Mesendoderm (in vitro differentiated cells): ENCODE results near the gene STK17A.

Experiments used
- DNase-seq: peaks from one replicate; pipeline ENCODE4 v3.0.0; 2013
- H2AK5ac ChIP-seq: 2 replicates; pipeline ENCODE4 v1.6.1; 2013; ENCODE audit warnings: low read length, inconsistent platforms
- H2BK120ac ChIP-seq: 2 replicates; pipeline ENCODE4 v1.6.1; 2013; ENCODE audit warnings: low read depth, mild to moderate bottlenecking, low read length, moderate library complexity, mixed read lengths
- H2BK15ac ChIP-seq: replicated peaks from 2 replicates; pipeline ENCODE4 v1.6.1; 2013; ENCODE audit warnings: low read depth, mild to moderate bottlenecking, moderate library complexity
- H2BK5ac ChIP-seq: 2 replicates; pipeline ENCODE4 v1.6.1; 2013; ENCODE audit warnings: low read length, inconsistent platforms
- H3K18ac ChIP-seq: 2 replicates; pipeline ENCODE4 v1.6.1; 2013; ENCODE audit warnings: mild to moderate bottlenecking, low read length, mixed read lengths
- H3K23ac ChIP-seq: one replicate; pipeline ENCODE4 v1.6.1; 2013; ENCODE audit warnings: low read length
- H3K27ac ChIP-seq: 2 replicates; pipeline ENCODE4 v1.5.1; 2013; ENCODE audit warnings: low read depth, mild to moderate bottlenecking, inconsistent platforms, low read length, moderate library complexity
- H3K27me3 ChIP-seq: 2 replicates; pipeline ENCODE4 v1.6.1; 2013; ENCODE audit warnings: low read length, control low read depth, mild to moderate bottlenecking, inconsistent platforms; ENCODE audit not compliant: insufficient read depth, poor library complexity
- H3K36me3 ChIP-seq: 2 replicates; pipeline ENCODE4 v1.6.1; 2013; ENCODE audit warnings: low read length, inconsistent platforms; ENCODE audit not compliant: control insufficient read depth, insufficient read depth
- H3K4ac ChIP-seq: one replicate; pipeline ENCODE4 v1.6.1; 2013; ENCODE audit warnings: low read depth, mild to moderate bottlenecking, low read length, moderate library complexity
- H3K4me1 ChIP-seq: 2 replicates; pipeline ENCODE4 v1.6.1; 2013; ENCODE audit warnings: low read depth, low read length, inconsistent platforms; ENCODE audit not compliant: control insufficient read depth
- H3K4me2 ChIP-seq: 2 replicates; pipeline ENCODE4 v1.6.1; 2013; ENCODE audit warnings: low read length
- H3K4me3 ChIP-seq: 2 replicates; pipeline ENCODE4 v1.5.1; 2013; ENCODE audit warnings: mild to moderate bottlenecking, low read length
- H3K56ac ChIP-seq: one replicate; pipeline ENCODE4 v1.6.1; 2013; ENCODE audit warnings: low read length
- H3K79me1 ChIP-seq: 2 replicates; pipeline ENCODE4 v1.6.1; 2013; ENCODE audit warnings: low read length, inconsistent platforms
- H3K79me2 ChIP-seq: 2 replicates; pipeline ENCODE4 v1.6.1; 2013; ENCODE audit warnings: mild to moderate bottlenecking, low read length; ENCODE audit not compliant: control insufficient read depth, insufficient read depth
- H3K9ac ChIP-seq: 2 replicates; pipeline ENCODE4 v1.6.1; 2013; ENCODE audit warnings: low read length, inconsistent platforms
- H4K5ac ChIP-seq: one replicate; pipeline ENCODE4 v1.6.1; 2013; ENCODE audit warnings: low read length
- H4K8ac ChIP-seq: one replicate; pipeline ENCODE4 v1.6.1; 2013; ENCODE audit warnings: low read depth, mild to moderate bottlenecking, control low read depth, low read length, moderate library complexity
- WGBS: extraction: QIAGEN DNeasy Blood & Tissue Kit; methylation state at CpG from one replicate; pipeline ENCODE4 v1.1.7; 2013; ENCODE audit warnings: low lambda C conversion rate, missing lambda C conversion rate; ENCODE audit not compliant: insufficient coverage; ENCODE audit errors: extremely low coverage; 5-methylcytosine and 5-hydroxymethylcytosine counted together

STK17A gene

GRCh38 chr7:43552122-43552521 lies 30.8 kb upstream of the STK17A start:
- Histone ChIP-seq H4K5ac (no peak overlapping the region), H3K56ac (no peak overlapping the region), H3K4me1 (no peaks in the 10 kb centered on the region), H3K27ac (no peak overlapping the region), H3K4me2 (no peak overlapping the region), H3K36me3 (no peaks in the 10 kb centered on the region), H3K79me2 (no peaks in the 10 kb centered on the region), H3K18ac (no peak overlapping the region), H3K4me3 (no peak overlapping the region), H4K8ac (no peak overlapping the region), H2AK5ac (no peak overlapping the region), H3K27me3 (no peaks in the 10 kb centered on the region), H3K4ac (no peak overlapping the region), H3K9ac (no peak overlapping the region), H2BK5ac (no peak overlapping the region), H2BK120ac (no peak overlapping the region), H2BK15ac (no peak overlapping the region), H3K79me1 (no peaks in the 10 kb centered on the region), H3K23ac (no peak overlapping the region)
- no peak for DNase-seq
- no CpG with 5 or more reads among the region's 8 CpGs for WGBS

GRCh38 chr7:43553999-43554398 lies 28.9 kb upstream of the STK17A start:
- Histone ChIP-seq H3K9ac (no peak overlapping the region), H3K4me1 (no peaks in the 10 kb centered on the region), H3K23ac (no peak overlapping the region), H3K4me2 (no peak overlapping the region), H4K8ac (no peak overlapping the region), H3K79me2 (no peaks in the 10 kb centered on the region), H2AK5ac (no peak overlapping the region), H3K4ac (no peak overlapping the region), H2BK15ac (no peak overlapping the region), H3K4me3 (no peak overlapping the region), H3K79me1 (no peaks in the 10 kb centered on the region), H3K36me3 (no peaks in the 10 kb centered on the region), H3K27me3 (no peaks in the 10 kb centered on the region), H2BK5ac (no peak overlapping the region), H2BK120ac (no peak overlapping the region), H3K18ac (no peak overlapping the region), H3K56ac (no peak overlapping the region), H3K27ac (no peak overlapping the region), H4K5ac (no peak overlapping the region)
- no peak for DNase-seq
- WGBS: no CpG with 5 or more reads among the region's 3 CpGs

GRCh38 chr7:43554423-43554822 lies 28.5 kb upstream of the STK17A start:
- Histone ChIP-seq H3K4me3 (no peak overlapping the region), H2BK5ac (no peak overlapping the region), H2BK120ac (no peak overlapping the region), H3K23ac (no peak overlapping the region), H3K79me1 (no peaks in the 10 kb centered on the region), H3K27ac (no peak overlapping the region), H3K4me2 (no peak overlapping the region), H3K79me2 (no peaks in the 10 kb centered on the region), H3K18ac (no peak overlapping the region), H3K4me1 (no peaks in the 10 kb centered on the region), H3K56ac (no peak overlapping the region), H3K9ac (no peak overlapping the region), H2BK15ac (no peak overlapping the region), H4K5ac (no peak overlapping the region), H3K27me3 (no peaks in the 10 kb centered on the region), H4K8ac (no peak overlapping the region), H3K4ac (no peak overlapping the region), H3K36me3 (no peaks in the 10 kb centered on the region), H2AK5ac (no peak overlapping the region)
- DNase-seq: no peak
- no CpG with 5 or more reads among the region's 15 CpGs for WGBS

- Histone ChIP-seq H2BK5ac (no peak overlapping the region), H3K79me1 (no peaks in the 10 kb centered on the region), H3K23ac (no peak overlapping the region), H4K5ac (no peak overlapping the region), H3K4me2 (no peak overlapping the region), H2BK120ac (no peak overlapping the region), H2AK5ac (no peak overlapping the region), H3K27me3 (no peaks in the 10 kb centered on the region), H3K79me2 (no peaks in the 10 kb centered on the region), H3K4me1 (no peaks in the 10 kb centered on the region), H3K36me3 (no peaks in the 10 kb centered on the region), H3K4me3 (no peak overlapping the region), H3K18ac (no peak overlapping the region), H4K8ac (no peak overlapping the region), H3K56ac (no peak overlapping the region), H3K4ac (no peak overlapping the region), H3K27ac (no peak overlapping the region), H3K9ac (no peak overlapping the region), H2BK15ac (no peak overlapping the region)
- DNase-seq: no peak
- WGBS: no CpG with 5 or more reads among the region's 7 CpGs
These were observed 24.9 kb upstream of the STK17A start for GRCh38 chr7:43557831-43558495.

GRCh38 chr7:43559171-43559945 lies 23.6 kb upstream of the STK17A start:
- Histone ChIP-seq H3K18ac (no peak overlapping the region), H4K5ac (no peak overlapping the region), H3K79me1 (no peaks in the 10 kb centered on the region), H3K4ac (no peak overlapping the region), H3K56ac (no peak overlapping the region), H3K9ac (no peak overlapping the region), H2AK5ac (no peak overlapping the region), H2BK5ac (no peak overlapping the region), H3K27ac (no peak overlapping the region), H3K23ac (no peak overlapping the region), H3K27me3 (no peaks in the 10 kb centered on the region), H2BK120ac (no peak overlapping the region), H3K4me3 (no peak overlapping the region), H2BK15ac (no peak overlapping the region), H3K4me2 (no peak overlapping the region), H3K79me2 (no peaks in the 10 kb centered on the region), H3K36me3 (no peaks in the 10 kb centered on the region), H3K4me1 (no peaks in the 10 kb centered on the region), H4K8ac (no peak overlapping the region)
- WGBS: no CpG with 5 or more reads among the region's 14 CpGs
- DNase-seq: no peak
